AG04449 (cell line): ENCODE results near the gene CCDC127.

Experiments used
- CTCF ChIA-PET: fragments of 350-600 bp; formaldehyde crosslinking; extraction: SDS; loops from one replicate; lab custom pipeline; 2021; ENCODE audit warnings: antibody characterized with exemption; lab: Yijun Ruan, JAX
- POLR2A ChIA-PET: fragments of 400-600, 350-600 bp; formaldehyde crosslinking; extraction: SDS; loops from one replicate; lab custom pipeline; 2020; ENCODE audit warnings: antibody characterized with exemption, inconsistent platforms; lab: Yijun Ruan, JAX
- DNase-seq: peaks from one replicate; pipeline ENCODE4 v3.0.0-alpha.2; 2010; ENCODE audit warnings: low read depth, low spot score
- H3K4me3 ChIP-seq: 2 replicates; pipeline ENCODE4 v1.5.1; 2011; ENCODE audit warnings: low read depth, mild to moderate bottlenecking, control low read depth, low read length
- CTCF ChIP-seq: IDR thresholded peaks from one replicate; pipeline ENCODE4 v1.5.1; 2011; ENCODE audit warnings: mild to moderate bottlenecking, moderate library complexity, low read length, control low read depth, inconsistent platforms; ENCODE audit not compliant: insufficient read depth; ENCODE audit errors: missing control alignments

CCDC127 gene

GRCh38 chr5:187617-188451 is 30.1 kb downstream of the CCDC127 start:
- no peak overlapping the region for H3K4me3 ChIP-seq
- ChIA-PET POLR2A (no interaction called here), CTCF (interaction anchor here (0.6 to 2.4 kb wide), 25 partner anchors 9 to 259 kb away, joined by 3 to 25 read pairs (median 4); partner anchors contain the start of genes AHRR, CCDC127, EXOC3 and SDHA)
- no peak for DNase-seq
- TF ChIP-seq CTCF, result no peak

- no peak overlapping the region for H3K4me3 ChIP-seq
- DNase-seq, result no peak
- ChIA-PET CTCF (interaction anchor here (1.3 to 2.4 kb wide), 5 partner anchors 8 to 258 kb away, joined by 3 to 25 read pairs (median 10); partner anchors contain the start of gene AHRR), POLR2A (no interaction called here)
- TF ChIP-seq CTCF, result no peak
Observed at GRCh38 chr5:187042-187431, 30.9 kb downstream of the CCDC127 start.

GRCh38 chr5:186091-187041 is 31.6 kb downstream of the CCDC127 start:
- TF ChIP-seq CTCF, result no peak
- no peak for DNase-seq
- ChIA-PET CTCF (interaction anchor here (1.3 to 1.4 kb wide), 2 partner anchors 18 to 258 kb away, joined by 3 read pairs; no protein-coding TSS in a partner anchor), POLR2A (no interaction called here)
- no peak overlapping the region for H3K4me3 ChIP-seq

- no peak for DNase-seq
- no peak for TF ChIP-seq CTCF
- ChIA-PET CTCF (no interaction called here), POLR2A (no interaction called here)
- no peak overlapping the region for H3K4me3 ChIP-seq
Observed at GRCh38 chr5:185095-186070, 32.6 kb downstream of the CCDC127 start.

- no peak for TF ChIP-seq CTCF
- ChIA-PET POLR2A (no interaction called here), CTCF (no interaction called here)
- DNase-seq, result no peak
- H3K4me3 ChIP-seq, result no peak overlapping the region
Observed at GRCh38 chr5:184471-184870, 33.5 kb downstream of the CCDC127 start.
